AG04450 (cell line): ENCODE data around the gene YOD1. TPM values are rescaled to one million over a fixed set of nuclear protein-coding genes. Genes with fewer than 3 reads are reported as not detected.

ENCODE experiments used
- CTCF ChIA-PET: fragments of 300-600, 350-600 bp; formaldehyde crosslinking; extraction: SDS; loops from one replicate; lab custom pipeline; 2022; ENCODE audit warnings: antibody characterized with exemption, inconsistent platforms; lab: Charles Lee
- POLR2A ChIA-PET: fragments of 350-600 bp; formaldehyde crosslinking; extraction: SDS; loops from one replicate; lab custom pipeline; 2021; ENCODE audit warnings: antibody characterized with exemption, inconsistent platforms; lab: Yijun Ruan, JAX
- DNase-seq: peaks from one replicate; pipeline ENCODE4 v3.0.0-alpha.2; 2011; ENCODE audit warnings: low read depth, low spot score
- H3K27ac ChIP-seq: one replicate; pipeline ENCODE4 v1.5.1; 2012; ENCODE audit warnings: low read depth, low read length, control low read depth
- H3K27me3 ChIP-seq: one replicate; pipeline ENCODE4 v1.6.0; 2012; ENCODE audit warnings: low read length; ENCODE audit not compliant: control insufficient read depth, insufficient read depth
- H3K4me3 ChIP-seq: 2 replicates; pipeline ENCODE4 v1.5.1; 2011; ENCODE audit warnings: mild to moderate bottlenecking, low read depth, low read length, control low read depth
- H3K9me3 ChIP-seq: 2 replicates; pipeline ENCODE4 v1.5.1; 2012; ENCODE audit warnings: low read length; ENCODE audit not compliant: control insufficient read depth, insufficient read depth
- CTCF ChIP-seq: IDR thresholded peaks from 2 replicates; pipeline ENCODE4 v1.5.1; 2011; ENCODE audit warnings: low read depth, low read length, control low read depth, inconsistent platforms
- polyA plus RNA-seq: library from polyadenylated mRNA; depleted of rRNA; stranded (reverse); fragments of >200 nt; gene quantifications from 2 replicates; pipeline ENCODE4 v1.2.3, GENCODE V29; 2011

The YOD1 gene
- polyA plus RNA-seq, 1 experiment = 3.2 TPM

DNA sequence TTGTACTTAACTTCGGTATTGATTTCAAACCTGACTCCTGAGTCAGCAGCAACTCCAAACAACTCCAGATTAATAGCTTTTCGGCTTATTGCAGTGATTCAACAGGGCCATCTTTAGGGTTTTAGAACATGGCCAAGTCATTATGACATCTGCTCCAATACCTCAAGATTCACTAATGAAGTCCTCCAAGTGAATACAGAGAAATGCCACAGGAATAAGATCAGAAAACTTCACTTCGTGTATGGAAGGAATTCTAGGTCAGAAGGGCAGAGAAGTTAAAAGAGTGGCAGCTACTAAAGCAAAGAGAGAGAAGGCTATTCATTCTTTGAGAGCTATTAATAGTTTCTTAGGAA is 10.9 kb downstream of the YOD1 start:
- Histone ChIP-seq H3K9me3 (no peaks in the 10 kb centered on the region), H3K4me3 (no peak overlapping the region), H3K27ac (no peak overlapping the region), H3K27me3 (no peaks in the 10 kb centered on the region)
- no peak for DNase-seq
- CTCF ChIA-PET = interaction anchor here (0.6 to 1.9 kb wide), 4 partner anchors 10 to 580 kb away, joined by 3 to 10 read pairs (median 3); no protein-coding TSS in a partner anchor
- no peak for TF ChIP-seq CTCF
- POLR2A ChIA-PET = no interaction called here

GRCh38 chr1:207039380-207040180 is 11.4 kb downstream of the YOD1 start:
- TF ChIP-seq CTCF = no peak
- CTCF ChIA-PET = interaction anchor here (0.7 to 1.9 kb wide), 5 partner anchors 10 to 823 kb away, joined by 3 to 10 read pairs (median 3); no protein-coding TSS in a partner anchor
- Histone ChIP-seq H3K27me3 (no peaks in the 10 kb centered on the region), H3K27ac (no peak overlapping the region), H3K9me3 (no peaks in the 10 kb centered on the region), H3K4me3 (no peak overlapping the region)
- no peak for DNase-seq
- POLR2A ChIA-PET = no interaction called here

DNA sequence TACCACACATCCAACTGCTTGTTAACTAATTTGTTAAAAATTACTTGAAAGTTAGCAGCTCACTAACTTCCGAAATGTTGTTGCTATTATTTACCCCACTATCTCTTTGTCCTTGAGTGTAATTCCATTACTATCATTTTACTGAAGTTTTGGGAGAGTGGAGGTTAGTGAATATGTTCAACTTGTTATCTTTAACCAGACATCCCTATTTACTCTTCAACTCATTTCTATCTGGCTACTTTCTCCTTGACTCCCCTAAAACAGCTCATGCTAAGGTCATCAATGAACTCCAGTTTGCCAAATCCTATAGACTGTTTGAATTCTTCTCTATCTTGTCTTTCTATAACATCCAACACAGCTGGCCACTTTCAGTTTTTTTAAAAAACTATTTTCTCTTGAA is 14.1 kb downstream of the YOD1 start:
- POLR2A ChIA-PET = no interaction called here
- DNase-seq = no peak
- Histone ChIP-seq H3K4me3 (no peak overlapping the region), H3K27me3 (no peaks in the 10 kb centered on the region), H3K9me3 (no peaks in the 10 kb centered on the region), H3K27ac (no peak overlapping the region)
- TF ChIP-seq CTCF = no peak
- CTCF ChIA-PET = interaction anchor here (1.0 to 1.8 kb wide), 3 partner anchors 12 to 13 kb away, joined by 3 to 5 read pairs (median 5); no protein-coding TSS in a partner anchor

DNA sequence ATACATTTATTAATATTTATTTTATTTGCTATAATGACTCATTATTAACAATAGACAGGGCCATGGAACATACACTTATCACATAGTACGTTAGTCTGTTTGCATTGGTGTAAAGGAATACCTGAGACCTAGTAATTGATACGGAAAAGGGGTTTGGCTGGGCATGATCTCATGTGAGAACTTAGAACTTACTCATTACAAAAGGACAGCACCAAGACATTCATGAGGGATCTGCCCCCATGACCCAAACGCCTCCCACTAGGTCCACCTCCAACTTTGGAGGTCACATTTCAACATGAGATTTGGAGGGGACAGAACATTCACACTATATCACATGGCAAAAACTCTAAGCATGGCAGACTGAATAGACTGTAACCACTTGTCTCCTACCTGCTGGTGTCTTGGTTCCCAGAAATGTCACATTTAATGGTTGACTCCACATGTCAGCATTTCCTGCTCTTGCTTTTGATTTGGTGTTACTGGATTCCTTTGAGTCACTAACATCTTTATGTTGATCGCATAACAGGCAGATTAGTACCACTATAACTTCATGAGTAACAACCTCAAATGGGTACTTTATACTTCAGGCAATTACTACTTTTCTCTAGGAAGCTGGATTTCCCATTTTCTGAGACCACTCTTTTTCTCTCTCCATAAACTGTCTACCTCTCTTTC is 15.0 kb downstream of the YOD1 start:
- H3K27me3 ChIP-seq = peaks cover 2% of the 10 kb centered on the region
- H3K4me3 ChIP-seq = no peak overlapping the region
- TF ChIP-seq CTCF = no peak
- POLR2A ChIA-PET = no interaction called here
- CTCF ChIA-PET = interaction anchor here (1.3 to 1.8 kb wide), 2 partner anchors 13 to 14 kb away, joined by 5 read pairs; no protein-coding TSS in a partner anchor
- H3K9me3 ChIP-seq = no peaks in the 10 kb centered on the region
- no peak for DNase-seq
- H3K27ac ChIP-seq = no peak overlapping the region

- POLR2A ChIA-PET = no interaction called here
- no peak for TF ChIP-seq CTCF
- CTCF ChIA-PET = interaction anchor here (1.9 kb wide), 1 partner anchor 370 kb away, joined by 7 read pairs; no protein-coding TSS in a partner anchor
- Histone ChIP-seq H3K9me3 (no peaks in the 10 kb centered on the region), H3K4me3 (no peak overlapping the region), H3K27me3 (peaks cover 4% of the 10 kb centered on the region), H3K27ac (no peak overlapping the region)
- no peak for DNase-seq
Observed at GRCh38 chr1:207034998-207035397, 16.0 kb downstream of the YOD1 start.
